PFSK-1 (cell line): ENCODE data around the gene KIF26A.

Source experiments
- FOXP2 ChIP-seq: optimal IDR thresholded peaks from 2 replicates; pipeline ENCODE3; 2011; ENCODE audit warnings: borderline replicate concordance, control low read depth, inconsistent platforms; ENCODE audit not compliant: insufficient read depth; ENCODE audit errors: extremely low read length, extremely low read depth
- POLR2AphosphoS5 ChIP-seq: IDR thresholded peaks from 2 replicates; pipeline ENCODE4 v1.6.1; 2012; ENCODE audit warnings: low read depth, mild to moderate bottlenecking, control low read depth, low read length, moderate library complexity
- REST ChIP-seq, 2 experiments: IDR thresholded peaks; 2 replicates each; pipeline versions ENCODE4 v1.6.1 to v1.8.0; 2011 to 2012; ENCODE audit warnings: low read depth in 2 of 2, low read length in 2 of 2, control low read depth in 1 of 2, inconsistent platforms in 1 of 2, mild to moderate bottlenecking in 1 of 2, moderate library complexity in 1 of 2; ENCODE audit not compliant: insufficient read depth in 1 of 2
- SIN3A ChIP-seq: IDR thresholded peaks from 2 replicates; pipeline ENCODE4 v1.6.1; 2012; ENCODE audit warnings: mild to moderate bottlenecking, low read length, moderate library complexity, borderline replicate concordance; ENCODE audit not compliant: insufficient read depth
- TAF1 ChIP-seq: IDR thresholded peaks from 2 replicates; pipeline ENCODE4 v1.6.1; 2012; ENCODE audit warnings: low read length, control low read depth, borderline replicate concordance; ENCODE audit not compliant: insufficient read depth

Gene KIF26A

GRCh38 chr14:104095426-104096310 is 42.7 kb upstream of the KIF26A start:
- no peak for TF ChIP-seq POLR2AphosphoS5
- TF ChIP-seq SIN3A: no peak
- TF ChIP-seq FOXP2: no peak

GRCh38 chr14:104096318-104096717 is 42.1 kb upstream of the KIF26A start:
- TF ChIP-seq REST (IDR thresholded peaks at IDR 0.05; ENCODE audit: insufficient read depth in 1 of 2, low read depth in 2 of 2, low read length in 2 of 2) (no peak), SIN3A (no peak), FOXP2 (no peak), TAF1 (no peak), POLR2AphosphoS5 (no peak)

GRCh38 chr14:104096751-104097700 is 41.4 kb upstream of the KIF26A start:
- no peak for TF ChIP-seq REST (IDR thresholded peaks at IDR 0.05; ENCODE audit: insufficient read depth in 1 of 2, low read depth in 2 of 2, low read length in 2 of 2)
- no peak for TF ChIP-seq POLR2AphosphoS5
- no peak for TF ChIP-seq FOXP2
- no peak for TF ChIP-seq TAF1
- TF ChIP-seq SIN3A: no peak

- TF ChIP-seq POLR2AphosphoS5 (no peak), REST (IDR thresholded peaks at IDR 0.05; ENCODE audit: insufficient read depth in 1 of 2, low read depth in 2 of 2, low read length in 2 of 2) (no peak), FOXP2 (no peak), SIN3A (no peak), TAF1 (no peak)
Measured at GRCh38 chr14:104098272-104099095, 39.9 kb upstream of the KIF26A start.
